Measurements from ENCODE around the gene GLG1. TPM values are rescaled to one million over a fixed set of nuclear protein-coding genes. Genes with fewer than 3 reads are reported as not detected.

GLG1 gene
- total and polyA plus RNA-seq, 9 donors, result 84.4 to 144 (median 123) TPM

DNA sequence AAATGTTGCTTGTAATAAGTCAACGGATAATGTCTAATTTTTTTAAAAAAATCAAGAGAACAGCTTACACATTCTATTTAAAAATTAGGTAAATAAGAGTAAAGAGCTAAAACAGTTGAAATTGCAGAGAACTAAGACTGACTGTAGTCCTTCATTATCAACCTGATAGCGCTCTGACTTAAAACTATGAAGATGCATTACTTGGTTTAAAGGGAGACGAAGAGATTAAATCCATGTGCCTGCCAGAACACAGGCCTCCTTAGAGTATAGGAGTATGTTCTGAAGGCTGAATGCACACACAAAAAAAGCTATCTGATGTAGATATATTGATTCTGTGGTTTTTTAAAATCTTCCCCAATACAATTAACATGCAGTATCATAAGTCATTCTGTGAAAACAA is 28.5 kb downstream of the GLG1 start:
- H3K9me3 ChIP-seq (replicated peaks; ENCODE audit: control insufficient read depth, low read depth, low read length), result no peaks in the 10 kb centered on the region
- H3K4me1 ChIP-seq (ENCODE audit: control insufficient read depth, insufficient read depth, low read length), result no peaks in the 10 kb centered on the region
- no peak for DNase-seq
- H3K36me3 ChIP-seq (ENCODE audit: control insufficient read depth, insufficient read depth, low read length), result no peaks in the 10 kb centered on the region
- no peak overlapping the region for H3K4me3 ChIP-seq (ENCODE audit: low read length)
- no peak overlapping the region for H3K27ac ChIP-seq (ENCODE audit: low read length)
- WGBS (ENCODE audit: insufficient coverage), result no CpG with 5 or more reads among the region's 3 CpGs
- H3K27me3 ChIP-seq (ENCODE audit: control insufficient read depth, insufficient read depth, low read length), result no peaks in the 10 kb centered on the region

DNA sequence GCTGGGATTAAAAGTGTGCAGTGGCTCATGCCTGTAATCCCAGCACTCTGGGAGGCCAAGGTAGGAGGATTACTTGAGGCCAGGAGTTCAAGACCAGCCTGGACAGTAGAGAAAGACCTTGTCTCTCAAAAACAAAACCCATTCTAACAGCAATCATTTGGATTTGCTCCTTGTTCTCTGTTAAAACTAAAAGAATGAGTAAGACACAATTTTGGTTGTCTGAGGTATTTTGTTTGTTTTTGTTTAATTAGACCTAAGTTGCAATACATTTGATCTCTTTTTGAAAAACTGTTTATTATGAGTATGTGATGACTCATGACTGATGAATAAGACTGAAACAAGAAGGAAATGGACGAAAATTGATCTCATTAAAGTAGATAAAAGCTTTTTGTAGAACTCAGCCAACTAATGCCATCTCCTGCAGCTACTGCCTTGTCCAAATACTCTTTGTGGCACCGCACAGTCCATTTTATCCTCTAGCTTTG is 29.0 kb downstream of the GLG1 start:
- H3K27ac ChIP-seq (ENCODE audit: low read length), result no peak overlapping the region
- WGBS (ENCODE audit: insufficient coverage), result no CpG with 5 or more reads among the region's 2 CpGs
- H3K36me3 ChIP-seq (ENCODE audit: control insufficient read depth, insufficient read depth, low read length), result no peaks in the 10 kb centered on the region
- DNase-seq, result no peak
- H3K4me3 ChIP-seq (ENCODE audit: low read length), result no peak overlapping the region
- H3K4me1 ChIP-seq (ENCODE audit: control insufficient read depth, insufficient read depth, low read length), result no peaks in the 10 kb centered on the region
- H3K27me3 ChIP-seq (ENCODE audit: control insufficient read depth, insufficient read depth, low read length), result no peaks in the 10 kb centered on the region
- no peaks in the 10 kb centered on the region for H3K9me3 ChIP-seq (replicated peaks; ENCODE audit: control insufficient read depth, low read depth, low read length)

DNA sequence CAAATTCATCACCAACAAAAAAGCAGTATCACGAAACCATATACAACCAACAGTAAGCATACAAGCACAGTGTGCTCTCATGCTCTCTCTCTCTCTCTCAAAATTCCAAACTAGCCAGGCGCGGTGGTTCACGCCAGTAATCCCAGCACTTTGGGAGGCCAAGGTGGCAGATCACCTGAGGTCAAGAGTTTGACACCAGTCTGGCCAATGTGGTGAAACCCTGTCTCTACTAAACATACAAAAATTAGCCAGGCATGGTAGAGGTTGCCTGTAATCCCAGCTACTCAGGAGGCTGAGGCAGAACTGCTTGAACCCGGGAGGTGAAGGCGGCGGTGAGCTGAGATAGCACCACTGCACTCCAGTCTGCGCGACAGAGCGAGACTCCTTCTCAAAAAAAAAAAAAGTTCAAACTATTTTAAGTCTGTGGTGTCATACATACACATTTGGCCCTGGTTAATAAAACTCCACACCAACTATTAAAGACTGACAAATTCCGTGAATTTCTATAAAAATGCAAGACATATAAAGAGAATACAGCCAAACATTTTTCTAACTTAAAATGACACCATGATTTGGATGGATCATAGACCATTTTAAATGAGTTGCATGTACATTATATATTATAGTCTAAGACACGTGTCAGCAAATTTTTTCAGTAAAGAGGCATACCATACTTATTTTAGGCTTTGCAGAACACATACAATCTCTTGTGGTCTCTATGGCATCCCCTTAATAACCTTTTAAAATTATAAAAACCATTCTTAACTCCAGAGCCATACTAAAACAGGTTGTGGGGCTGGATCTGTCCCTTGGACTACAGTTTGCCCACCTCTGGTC is 30.9 kb downstream of the GLG1 start:
- H3K4me3 ChIP-seq (ENCODE audit: low read length), result no peak overlapping the region
- H3K27ac ChIP-seq (ENCODE audit: low read length), result peak overlapping the region; percentile 7
- no peaks in the 10 kb centered on the region for H3K36me3 ChIP-seq (ENCODE audit: control insufficient read depth, insufficient read depth, low read length)
- no peak for DNase-seq
- H3K4me1 ChIP-seq (ENCODE audit: control insufficient read depth, insufficient read depth, low read length), result no peaks in the 10 kb centered on the region
- H3K9me3 ChIP-seq (replicated peaks; ENCODE audit: control insufficient read depth, low read depth, low read length), result no peaks in the 10 kb centered on the region
- WGBS (ENCODE audit: insufficient coverage), result 82% methylated on average over 2 of the region's 12 CpGs
- H3K27me3 ChIP-seq (ENCODE audit: control insufficient read depth, insufficient read depth, low read length), result no peaks in the 10 kb centered on the region

DNA sequence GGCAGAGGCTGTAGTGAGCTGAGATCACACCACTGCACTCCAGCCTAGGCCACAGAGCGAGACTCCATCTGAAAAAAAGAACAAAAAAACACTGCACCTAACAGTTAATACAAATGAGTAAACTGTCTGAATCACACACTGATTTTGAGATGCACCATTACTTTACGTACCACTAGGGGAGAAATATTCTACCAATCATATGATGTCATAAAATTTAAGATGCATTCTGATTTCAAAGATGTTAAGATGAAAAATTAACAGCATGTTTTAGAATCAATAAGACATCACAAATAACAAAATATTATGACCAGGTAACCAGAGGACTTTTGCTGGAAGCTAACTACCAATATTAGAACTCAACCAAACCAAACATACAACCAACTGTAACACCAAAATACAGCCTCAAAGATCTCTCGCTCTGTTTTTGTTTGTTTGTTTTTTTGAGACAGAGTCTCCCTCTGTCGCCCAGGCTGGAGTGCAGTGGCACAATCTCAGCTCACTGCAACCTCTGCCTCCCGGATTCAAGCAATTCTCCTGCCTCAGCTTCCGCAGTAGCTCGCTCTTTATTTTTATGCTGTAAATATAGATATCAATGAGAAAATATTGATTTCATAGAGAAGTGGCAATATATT is 31.6 kb downstream of the GLG1 start:
- Histone ChIP-seq H3K9me3 (replicated peaks; ENCODE audit: control insufficient read depth, low read depth, low read length) (no peaks in the 10 kb centered on the region), H3K4me1 (ENCODE audit: control insufficient read depth, insufficient read depth, low read length) (no peaks in the 10 kb centered on the region), H3K36me3 (ENCODE audit: control insufficient read depth, insufficient read depth, low read length) (no peaks in the 10 kb centered on the region), H3K27ac (ENCODE audit: low read length) (no peak overlapping the region), H3K4me3 (ENCODE audit: low read length) (no peak overlapping the region), H3K27me3 (ENCODE audit: control insufficient read depth, insufficient read depth, low read length) (no peaks in the 10 kb centered on the region)
- 93% methylated on average over 2 of the region's 7 CpGs for WGBS (ENCODE audit: insufficient coverage)
- no peak for DNase-seq

DNA sequence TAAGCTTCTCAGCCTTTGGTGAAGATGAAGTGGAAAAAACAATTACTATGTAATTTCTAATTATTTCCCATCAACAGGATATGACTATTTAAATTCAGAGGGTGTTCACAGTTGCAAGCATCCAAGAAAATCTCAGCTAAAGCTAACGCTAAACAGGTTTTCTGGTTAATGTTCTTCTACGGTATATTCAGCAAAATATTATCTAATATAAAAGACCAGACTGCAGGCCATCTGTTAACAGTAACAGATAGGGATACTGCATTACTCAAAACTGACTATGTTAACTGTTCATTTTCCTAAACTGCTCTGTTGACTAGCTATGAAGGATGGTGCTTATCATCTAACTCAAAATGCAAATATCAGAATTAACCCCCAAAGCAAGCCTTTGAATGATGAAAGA is 32.8 kb downstream of the GLG1 start:
- no peaks in the 10 kb centered on the region for H3K9me3 ChIP-seq (replicated peaks; ENCODE audit: control insufficient read depth, low read depth, low read length)
- no CpG with 5 or more reads among the region's 2 CpGs for WGBS (ENCODE audit: insufficient coverage)
- H3K27ac ChIP-seq (ENCODE audit: low read length), result no peak overlapping the region
- no peak overlapping the region for H3K4me3 ChIP-seq (ENCODE audit: low read length)
- no peaks in the 10 kb centered on the region for H3K4me1 ChIP-seq (ENCODE audit: control insufficient read depth, insufficient read depth, low read length)
- DNase-seq, result no peak
- no peaks in the 10 kb centered on the region for H3K27me3 ChIP-seq (ENCODE audit: control insufficient read depth, insufficient read depth, low read length)
- H3K36me3 ChIP-seq (ENCODE audit: control insufficient read depth, insufficient read depth, low read length), result no peaks in the 10 kb centered on the region

DNA sequence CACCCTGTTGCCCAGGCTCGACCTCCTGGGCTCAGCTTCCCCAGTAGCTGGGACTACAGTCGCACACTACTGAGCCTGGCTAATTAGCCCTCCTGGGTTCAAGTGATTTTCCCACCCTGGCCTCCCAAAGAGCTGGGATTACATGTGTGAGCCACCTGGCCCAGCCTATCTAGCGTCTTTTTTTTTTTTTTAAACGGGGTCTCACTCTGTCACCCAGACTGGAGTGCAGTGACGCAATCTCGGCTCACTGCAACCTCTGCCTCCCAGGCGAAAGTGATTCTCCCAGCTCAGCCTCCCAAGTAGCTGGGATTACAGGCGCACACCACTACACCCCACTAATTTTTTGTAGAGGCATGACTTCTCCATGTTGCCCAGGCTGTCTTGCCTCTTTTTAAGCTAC is 33.3 kb downstream of the GLG1 start:
- WGBS (ENCODE audit: insufficient coverage), result 72% methylated on average over 8 of the region's 8 CpGs
- Histone ChIP-seq H3K4me1 (ENCODE audit: control insufficient read depth, insufficient read depth, low read length) (no peaks in the 10 kb centered on the region), H3K27ac (ENCODE audit: low read length) (no peak overlapping the region), H3K36me3 (ENCODE audit: control insufficient read depth, insufficient read depth, low read length) (no peaks in the 10 kb centered on the region), H3K27me3 (ENCODE audit: control insufficient read depth, insufficient read depth, low read length) (no peaks in the 10 kb centered on the region), H3K4me3 (ENCODE audit: low read length) (no peak overlapping the region), H3K9me3 (replicated peaks; ENCODE audit: control insufficient read depth, low read depth, low read length) (no peaks in the 10 kb centered on the region)
- no peak for DNase-seq

DNA sequence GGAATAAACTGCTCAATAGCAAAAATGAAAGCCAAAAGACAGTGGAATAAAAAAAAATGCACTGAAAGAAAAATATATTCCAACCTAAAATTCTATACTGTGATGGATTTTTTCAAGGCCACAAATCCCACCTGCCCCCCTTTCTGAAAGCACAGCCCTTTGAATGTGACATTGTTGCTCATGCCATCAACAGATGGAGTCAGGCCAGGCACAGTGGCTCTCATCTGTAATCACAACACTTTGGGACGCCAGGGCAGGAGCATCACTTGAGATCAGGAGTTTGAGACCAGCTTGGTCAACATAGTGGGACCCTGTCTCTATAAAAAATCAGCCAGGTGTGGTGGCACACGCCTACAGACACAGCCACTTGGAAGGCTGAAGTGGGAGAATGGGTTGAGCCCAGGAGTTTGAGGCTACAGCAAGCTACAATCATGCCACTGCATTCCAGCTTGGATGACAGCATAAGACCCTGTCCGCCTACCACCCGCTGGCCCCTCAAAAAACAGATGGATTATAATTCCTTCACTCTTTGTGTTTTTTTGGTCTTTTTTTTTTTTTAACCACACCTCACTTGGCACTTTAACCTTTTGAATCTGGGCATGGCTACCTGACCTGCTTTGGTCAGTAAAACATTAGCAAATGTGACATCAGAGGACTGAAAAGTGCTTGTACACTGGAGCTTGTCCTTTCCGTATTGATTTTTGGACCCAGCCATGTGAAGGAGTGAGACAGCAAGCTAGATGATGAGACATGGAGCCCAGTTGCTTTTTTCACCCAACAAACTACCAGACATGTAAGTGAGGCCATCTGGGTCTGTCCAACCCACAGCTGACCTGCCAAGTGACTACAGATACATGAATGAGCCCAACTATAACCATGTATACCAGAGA is 36.3 kb downstream of the GLG1 start:
- Histone ChIP-seq H3K9me3 (replicated peaks; ENCODE audit: control insufficient read depth, low read depth, low read length) (no peaks in the 10 kb centered on the region), H3K4me3 (ENCODE audit: low read length) (no peak overlapping the region), H3K27ac (ENCODE audit: low read length) (no peak overlapping the region), H3K27me3 (ENCODE audit: control insufficient read depth, insufficient read depth, low read length) (no peaks in the 10 kb centered on the region), H3K4me1 (ENCODE audit: control insufficient read depth, insufficient read depth, low read length) (no peaks in the 10 kb centered on the region), H3K36me3 (ENCODE audit: control insufficient read depth, insufficient read depth, low read length) (no peaks in the 10 kb centered on the region)
- no peak for DNase-seq
- WGBS (ENCODE audit: insufficient coverage), result 93% methylated on average over 4 of the region's 5 CpGs

DNA sequence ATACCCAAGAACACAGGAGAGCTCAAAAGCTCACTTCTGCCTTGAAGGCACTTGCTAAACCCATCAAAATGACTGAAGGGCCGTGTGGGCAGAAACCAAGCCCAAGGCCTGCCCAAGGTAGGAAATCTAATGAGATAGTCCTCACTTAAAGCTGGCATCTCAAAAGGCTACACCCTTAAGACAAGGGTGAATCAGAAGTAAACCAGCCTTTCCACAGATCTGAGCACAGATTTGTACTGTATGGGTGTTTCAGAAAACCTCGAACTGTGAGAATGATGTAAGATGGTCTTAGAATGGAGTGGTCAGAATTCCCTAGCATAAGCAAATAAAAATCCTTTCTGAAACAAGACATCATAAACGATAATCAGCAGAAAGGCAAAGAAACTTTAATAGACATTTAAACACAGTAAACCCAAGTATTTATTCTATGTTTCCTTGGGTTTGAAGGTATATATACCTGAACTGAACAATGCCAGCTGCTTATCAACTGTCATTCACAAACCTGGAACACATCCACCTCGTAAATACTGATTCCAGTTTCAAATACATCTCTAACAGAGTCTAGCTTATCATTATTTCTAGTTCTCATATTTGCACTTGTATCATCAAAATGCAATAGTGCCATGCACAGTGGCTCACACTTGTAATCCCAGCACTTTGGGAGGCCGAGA is 37.8 kb downstream of the GLG1 start:
- no peak for DNase-seq
- Histone ChIP-seq H3K4me1 (ENCODE audit: control insufficient read depth, insufficient read depth, low read length) (no peaks in the 10 kb centered on the region), H3K9me3 (replicated peaks; ENCODE audit: control insufficient read depth, low read depth, low read length) (no peaks in the 10 kb centered on the region), H3K4me3 (ENCODE audit: low read length) (no peak overlapping the region), H3K27me3 (ENCODE audit: control insufficient read depth, insufficient read depth, low read length) (no peaks in the 10 kb centered on the region), H3K36me3 (ENCODE audit: control insufficient read depth, insufficient read depth, low read length) (no peaks in the 10 kb centered on the region), H3K27ac (ENCODE audit: low read length) (no peak overlapping the region)
- WGBS (ENCODE audit: insufficient coverage), result 100% methylated on average over 1 of the region's 5 CpGs

DNA sequence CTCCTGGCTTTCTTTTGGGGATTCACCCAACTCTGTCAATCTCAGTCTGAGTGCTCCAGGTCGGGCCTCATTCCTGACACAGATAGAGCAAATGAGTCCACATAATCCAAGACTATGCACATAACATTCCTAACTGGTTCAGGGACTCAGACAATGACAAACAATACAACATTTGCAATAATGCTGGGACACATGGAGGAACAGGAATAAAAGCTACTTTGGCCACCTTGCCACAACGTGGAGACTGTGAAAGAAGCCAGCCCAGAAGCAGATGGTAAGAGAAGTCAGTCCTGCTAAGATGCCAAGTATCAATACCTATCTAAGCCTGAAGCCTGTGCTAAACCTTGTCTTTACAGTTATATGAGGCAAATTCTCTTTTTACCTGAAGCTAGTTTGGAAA is 39.0 kb downstream of the GLG1 start:
- 92% methylated on average over 2 of the region's 2 CpGs for WGBS (ENCODE audit: insufficient coverage)
- Histone ChIP-seq H3K27ac (ENCODE audit: low read length) (no peak overlapping the region), H3K36me3 (ENCODE audit: control insufficient read depth, insufficient read depth, low read length) (peaks cover 2% of the 10 kb centered on the region), H3K27me3 (ENCODE audit: control insufficient read depth, insufficient read depth, low read length) (no peaks in the 10 kb centered on the region), H3K9me3 (replicated peaks; ENCODE audit: control insufficient read depth, low read depth, low read length) (no peaks in the 10 kb centered on the region), H3K4me3 (ENCODE audit: low read length) (no peak overlapping the region), H3K4me1 (ENCODE audit: control insufficient read depth, insufficient read depth, low read length) (no peaks in the 10 kb centered on the region)
- DNase-seq, result no peak

Measured in muscle of leg (tissue), 11 donors.